Daoy (cell line): ENCODE measurements around the gene CD276. TPM values are rescaled to one million over a fixed set of nuclear protein-coding genes. Genes with fewer than 3 reads are reported as not detected.

Experiments used
- DNase-seq: peaks from one replicate; pipeline ENCODE4 v3.0.0-alpha.2; 2015; ENCODE audit warnings: low read depth
- total RNA-seq: library from RNA; depleted of rRNA; stranded (reverse); fragments of >200 nt; shearing (Covaris generic); gene quantifications from 2 replicates; pipeline ENCODE4 v1.2.3, GENCODE V29; 2014; rRNA removed

CD276 gene
- total RNA-seq = 24.6 and 24.7 TPM in 2 replicates

DNA sequence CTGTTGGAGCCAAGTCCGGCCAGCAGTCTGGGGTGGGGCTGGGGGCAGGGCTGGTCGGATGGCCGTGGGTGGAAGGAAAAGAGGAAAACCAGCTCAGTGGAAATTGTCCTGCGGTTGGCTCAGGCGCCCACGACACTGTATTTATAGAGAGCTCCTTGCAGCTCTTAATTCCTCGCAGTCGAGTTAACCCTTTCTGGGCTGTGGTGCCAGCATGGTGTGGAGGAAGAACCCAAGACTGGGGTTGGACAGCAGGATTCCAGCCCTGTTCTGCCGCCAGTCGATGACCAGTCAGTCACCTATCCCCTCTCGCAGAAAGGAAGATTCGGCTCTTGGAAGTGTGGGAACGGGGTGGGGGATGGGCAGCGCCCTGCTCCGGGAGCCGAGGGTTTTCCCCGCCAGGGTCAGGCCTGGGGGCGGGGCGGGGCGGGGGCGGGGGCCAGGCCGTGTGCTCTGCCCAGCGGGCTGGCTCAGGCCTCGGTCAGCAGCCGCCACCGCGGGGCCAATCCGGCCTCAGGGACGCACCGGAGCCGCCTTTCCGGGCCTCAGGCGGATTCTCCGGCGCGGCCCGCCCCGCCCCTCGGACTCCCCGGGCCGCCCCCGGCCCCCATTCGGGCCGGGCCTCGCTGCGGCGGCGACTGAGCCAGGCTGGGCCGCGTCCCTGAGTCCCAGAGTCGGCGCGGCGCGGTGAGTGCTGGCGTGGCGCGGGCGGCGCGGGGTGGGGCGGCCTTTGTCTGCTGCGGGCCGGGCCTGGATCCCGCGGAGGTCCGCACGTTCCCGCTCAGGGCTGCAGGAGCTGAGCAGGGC, at the start of gene CD276:
CD276 (plus strand) TSS at position 607 of the 804 bp plus-strand sequence. CDS start 15,257 bp downstream, outside the sequence.
- peak; percentile 71 for DNase-seq

DNA sequence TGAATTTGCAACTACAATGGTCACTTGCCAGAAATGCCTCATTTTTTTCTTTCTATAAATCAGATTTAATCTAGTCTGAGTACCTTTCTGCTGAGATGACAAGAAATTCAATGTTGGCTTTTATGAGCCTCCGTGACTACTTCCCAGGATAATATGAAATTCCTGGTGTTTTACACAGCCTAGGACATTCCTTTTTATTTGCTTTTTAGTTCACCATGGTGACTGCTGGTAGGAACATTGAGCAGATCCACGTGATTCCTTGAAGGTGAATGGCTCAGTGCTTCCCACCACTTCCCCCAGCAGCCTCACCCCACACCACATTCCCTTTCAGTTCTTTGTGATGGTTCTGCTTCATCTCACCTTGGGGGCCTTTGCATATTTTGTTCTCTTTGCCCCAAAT, 46.7 kb upstream of the CD276 start:
- DNase-seq = peak; percentile 26

DNA sequence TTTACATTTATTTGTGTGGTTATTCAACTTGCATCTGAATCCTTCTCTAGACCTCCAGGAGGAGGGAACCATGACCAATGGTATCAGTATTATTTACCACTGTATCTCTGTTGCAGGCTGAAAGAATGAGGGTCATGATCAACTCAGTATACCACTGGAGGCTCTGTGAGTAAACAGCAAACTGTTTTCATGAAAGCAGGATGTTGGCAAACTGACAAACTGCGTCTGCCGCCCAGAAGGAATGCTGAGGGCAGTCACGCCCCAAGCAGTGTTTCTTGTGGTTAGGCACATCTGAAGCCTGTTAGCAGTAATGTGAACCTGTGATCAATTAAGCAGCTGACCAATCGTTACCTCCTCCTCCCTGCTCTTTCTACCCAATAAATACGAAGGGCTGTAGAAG, 44.7 kb upstream of the CD276 start:
- DNase-seq = peak; percentile 4

DNA sequence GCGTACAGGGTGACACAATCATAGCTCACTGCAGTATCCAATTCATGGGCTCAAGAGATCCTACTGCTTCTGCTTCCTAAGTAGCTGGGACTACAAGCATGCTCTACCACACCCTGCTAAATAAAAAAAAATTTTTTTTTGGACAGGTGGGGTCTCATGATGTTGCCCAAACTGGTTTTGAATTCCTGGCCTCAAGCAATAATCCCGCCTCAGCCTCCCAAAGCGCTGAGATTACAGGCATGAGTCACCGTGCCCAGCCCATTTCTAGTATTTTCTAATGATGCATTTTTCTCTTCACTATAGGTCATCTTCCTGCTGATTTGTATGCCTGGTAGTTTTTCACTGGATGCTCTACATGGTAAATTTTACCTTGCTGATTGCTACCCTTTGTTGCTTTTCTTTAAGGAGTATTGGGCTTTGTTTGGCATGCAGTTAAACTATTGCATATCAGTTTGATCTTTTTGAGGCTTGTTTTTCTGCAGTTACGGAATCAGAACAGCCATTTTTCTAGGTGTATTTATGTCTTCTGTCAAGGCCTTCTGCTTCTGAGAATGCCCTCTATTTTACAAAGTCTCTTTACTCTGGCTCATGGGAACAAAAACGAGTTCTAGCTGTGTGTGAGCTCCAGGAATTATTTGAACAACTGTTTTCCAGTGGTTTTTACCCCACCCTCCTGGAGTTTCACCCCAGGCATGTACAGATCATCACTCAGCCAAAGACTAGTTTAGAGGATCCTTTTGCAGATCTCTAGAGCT, 36.7 kb upstream of the CD276 start:
- peak; percentile 39 for DNase-seq

DNA sequence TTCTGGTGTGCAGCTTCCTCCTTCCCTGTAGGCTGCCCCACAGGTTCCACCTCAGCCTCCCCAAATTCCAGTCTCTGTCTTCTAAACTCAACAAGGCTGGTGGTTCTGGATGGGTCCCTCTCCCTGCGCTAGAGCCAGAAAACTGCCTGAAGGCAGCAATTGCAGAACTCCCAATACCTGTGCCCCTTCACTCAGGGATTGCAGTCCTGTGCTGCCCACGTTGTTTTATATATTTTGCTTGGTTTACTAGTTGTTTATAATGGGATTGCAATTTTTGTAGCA, 36.2 kb upstream of the CD276 start:
- DNase-seq = no peak

DNA sequence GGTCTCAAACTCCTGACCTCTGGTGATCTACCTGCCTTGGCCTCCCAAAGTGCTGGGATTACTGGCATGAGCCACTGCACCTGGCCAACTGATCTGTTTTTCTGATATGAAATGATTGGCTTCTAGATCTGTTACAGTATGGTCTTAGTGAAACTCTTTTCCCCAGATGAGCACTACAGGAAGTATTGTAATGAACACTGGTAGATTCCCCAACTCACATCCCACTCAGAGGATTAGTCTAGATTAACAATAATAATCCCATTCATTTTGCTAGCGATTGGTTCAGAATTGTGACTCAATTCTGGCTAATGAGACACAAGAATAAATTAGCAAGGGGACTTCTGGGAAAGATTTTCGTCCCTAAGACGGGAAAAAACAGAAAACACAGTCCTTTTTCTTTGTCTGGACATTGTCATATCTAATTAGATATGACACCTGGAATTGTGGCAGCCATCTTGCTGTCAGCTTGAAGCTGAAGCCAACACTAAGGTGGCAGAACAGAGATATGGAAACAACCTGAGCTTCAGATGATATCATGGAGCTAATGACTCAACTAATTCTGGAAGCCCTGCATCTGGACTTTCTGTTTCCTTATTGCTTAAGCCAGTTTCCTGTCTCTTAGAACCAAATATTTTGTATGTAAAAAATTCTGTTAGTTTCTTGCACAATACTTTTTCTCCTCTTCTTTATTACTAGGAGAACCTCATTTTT, 33.6 kb upstream of the CD276 start:
- no peak for DNase-seq

DNA sequence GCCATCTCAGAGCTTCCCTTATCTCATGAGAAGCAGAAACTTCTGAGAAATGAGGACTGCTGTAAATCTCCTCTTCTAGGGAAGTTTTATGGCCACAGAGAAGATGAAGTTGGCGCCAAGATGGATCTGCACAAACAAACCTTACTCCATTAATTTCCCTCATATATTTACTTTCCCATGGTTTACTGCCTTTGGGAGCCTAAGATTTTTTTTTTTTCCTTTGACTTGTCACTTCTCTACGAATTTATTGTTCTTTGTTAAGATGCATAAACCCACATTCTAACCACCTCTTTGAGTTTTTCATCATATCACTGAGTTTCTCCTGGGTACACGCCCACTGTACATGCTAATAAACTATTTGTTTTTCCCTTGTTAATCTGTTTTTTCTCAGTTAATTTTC, 29.5 kb upstream of the CD276 start:
- DNase-seq = no peak

DNA sequence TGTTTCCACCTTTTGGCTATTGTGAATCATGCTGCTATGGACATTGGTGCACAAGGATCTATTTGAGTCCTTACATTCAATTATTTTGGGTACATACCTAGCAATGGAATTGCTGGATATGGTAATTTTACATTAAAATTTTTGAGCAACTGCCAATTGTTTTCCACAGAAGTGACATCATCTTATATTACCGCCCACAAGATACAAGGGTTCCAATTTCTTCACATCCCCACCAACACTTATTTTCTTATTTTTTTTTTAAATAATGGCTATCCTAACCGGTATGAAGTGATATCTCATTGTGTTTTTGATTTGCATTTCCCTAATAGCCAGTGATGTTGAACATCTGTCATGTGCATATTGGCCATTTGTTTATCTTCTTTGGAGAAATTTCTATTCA, 28.5 kb upstream of the CD276 start:
- no peak for DNase-seq

DNA sequence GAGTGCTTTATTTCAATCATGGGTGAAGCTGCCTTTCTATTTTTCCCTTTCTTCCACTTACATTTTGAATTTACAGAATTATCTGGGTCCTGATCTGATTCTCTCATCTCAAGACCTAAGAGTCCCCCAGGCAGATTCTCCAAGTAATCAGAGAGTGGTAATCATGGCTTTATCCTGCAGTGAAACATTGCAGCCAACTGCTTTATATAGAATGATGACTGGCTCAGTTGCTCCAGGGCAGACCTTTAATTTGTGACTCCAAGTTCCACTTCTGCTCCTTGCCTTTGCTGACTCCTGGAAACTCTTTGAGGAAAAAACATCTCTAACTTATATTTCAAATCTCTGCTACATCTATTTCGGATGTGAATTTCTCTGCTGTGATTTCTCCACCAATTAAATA, 25.5 kb upstream of the CD276 start:
- DNase-seq = no peak

DNA sequence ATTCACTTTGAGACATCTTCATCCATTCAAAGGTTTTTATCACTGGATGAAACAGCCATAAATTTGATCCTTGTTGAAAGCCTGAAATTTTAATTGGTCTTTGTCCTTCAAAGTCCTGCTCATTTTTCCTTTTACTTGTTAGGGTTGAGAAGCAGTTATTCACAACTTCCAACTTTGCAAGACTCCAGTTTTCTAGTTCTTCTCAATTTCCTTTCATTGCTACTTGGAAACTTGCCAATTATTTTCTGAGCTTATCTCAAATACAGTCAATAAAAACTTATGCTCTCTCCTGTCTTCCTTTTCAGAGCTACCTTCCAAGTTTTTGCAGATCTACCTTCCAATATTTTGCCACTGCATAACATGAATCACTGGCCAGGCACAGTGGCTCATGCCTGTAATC, 23.7 kb upstream of the CD276 start:
- DNase-seq = no peak

DNA sequence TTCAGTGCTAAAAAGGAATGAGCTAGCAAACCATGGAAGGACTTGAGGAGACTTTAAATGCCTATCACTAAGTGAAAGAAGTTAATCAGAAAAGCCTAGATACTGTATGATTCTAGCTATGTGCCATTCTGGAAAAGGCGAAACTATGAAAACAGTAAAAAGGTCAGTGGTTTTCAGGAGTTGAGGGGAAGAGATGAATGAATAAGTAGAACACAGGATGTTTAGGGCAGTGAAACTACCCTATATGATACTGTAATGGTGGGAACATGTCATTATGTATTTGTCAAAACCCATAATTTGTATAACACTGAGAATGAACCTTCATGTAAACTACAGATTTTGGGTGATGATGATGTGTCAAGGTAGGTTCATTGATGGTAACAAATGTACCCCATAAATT, 9.6 kb upstream of the CD276 start:
- no peak for DNase-seq

DNA sequence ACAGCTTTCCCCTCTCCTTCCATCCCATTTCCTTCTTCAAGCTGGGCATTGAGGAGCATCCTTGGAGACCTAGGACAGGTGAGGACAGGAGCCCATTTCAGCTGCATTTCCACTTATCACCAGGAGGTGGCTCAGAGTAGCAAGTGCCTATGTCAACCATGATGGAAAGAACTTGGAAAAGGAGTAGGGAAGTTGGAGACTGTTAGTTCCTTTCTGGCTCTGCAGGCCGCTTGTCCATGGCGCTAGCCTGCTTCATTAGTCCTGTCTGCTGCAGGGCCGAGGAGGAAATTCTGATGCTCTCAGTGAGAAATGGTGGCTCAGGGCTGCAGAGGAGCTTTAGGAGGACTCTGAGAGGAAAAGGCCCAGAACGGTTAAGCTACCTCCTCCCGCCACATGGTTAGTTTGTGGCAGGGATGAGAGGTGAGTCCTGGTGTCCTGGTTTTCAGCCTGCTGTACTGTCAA, 7.0 kb upstream of the CD276 start:
- DNase-seq = peak; percentile 57

DNA sequence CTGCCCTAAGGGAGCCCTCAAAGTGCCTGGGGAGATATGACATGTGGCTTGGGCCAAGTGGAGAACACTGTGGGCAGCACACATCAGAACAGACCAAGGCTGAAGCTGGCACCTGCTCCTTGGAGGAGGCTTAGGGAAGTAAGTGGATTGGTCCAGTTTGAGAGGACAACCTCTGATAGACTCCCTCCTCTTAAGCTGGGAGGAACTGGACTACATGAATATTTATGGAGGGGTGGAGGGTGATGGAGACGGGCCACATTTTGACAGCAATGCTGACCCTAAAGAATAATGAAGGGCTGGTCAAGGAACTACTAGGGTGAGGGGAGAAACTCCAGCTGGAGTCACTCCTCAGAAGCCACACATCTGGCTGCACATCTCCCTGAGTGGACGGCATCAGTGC, 6.5 kb upstream of the CD276 start:
- no peak for DNase-seq

DNA sequence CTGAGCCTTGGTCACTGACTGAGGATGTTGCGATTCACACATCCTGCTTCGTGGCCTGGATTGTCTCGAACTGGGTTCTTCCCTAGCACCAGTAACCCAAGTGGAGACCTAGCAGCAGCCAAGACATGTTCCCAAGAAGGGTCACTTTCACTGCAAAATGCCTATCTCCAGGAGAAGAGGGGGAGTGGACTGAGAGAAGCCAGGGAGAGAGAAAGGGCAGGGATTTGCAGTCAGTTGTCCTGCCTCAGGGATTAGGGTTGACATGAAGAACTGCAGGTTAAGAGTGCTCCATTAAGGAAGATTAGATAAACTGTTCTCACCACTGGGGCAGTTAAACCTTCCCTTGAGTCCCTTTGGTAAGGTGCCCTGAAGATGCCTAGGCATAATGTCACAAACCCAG, 5.7 kb upstream of the CD276 start:
- DNase-seq = no peak

DNA sequence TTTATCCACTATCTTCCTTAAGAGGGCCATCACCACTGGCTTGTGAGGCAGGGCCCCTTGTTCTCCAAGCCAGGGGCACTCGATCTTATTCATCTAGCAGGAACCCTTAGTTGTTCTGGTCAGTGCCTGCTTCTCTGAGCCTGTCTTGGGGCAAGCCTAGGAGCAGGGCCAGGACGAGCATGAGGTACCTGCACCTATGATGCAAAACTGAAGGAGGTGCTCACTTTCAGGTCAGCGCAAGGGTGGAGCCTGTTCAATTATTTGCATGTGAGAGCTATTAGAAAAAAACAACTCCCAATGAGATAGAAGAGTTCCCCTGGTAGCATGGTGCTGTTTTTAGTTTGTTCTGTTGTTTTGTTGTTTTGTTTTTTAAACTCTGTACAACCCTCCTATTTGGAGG, 5.0 kb upstream of the CD276 start:
- DNase-seq = no peak

DNA sequence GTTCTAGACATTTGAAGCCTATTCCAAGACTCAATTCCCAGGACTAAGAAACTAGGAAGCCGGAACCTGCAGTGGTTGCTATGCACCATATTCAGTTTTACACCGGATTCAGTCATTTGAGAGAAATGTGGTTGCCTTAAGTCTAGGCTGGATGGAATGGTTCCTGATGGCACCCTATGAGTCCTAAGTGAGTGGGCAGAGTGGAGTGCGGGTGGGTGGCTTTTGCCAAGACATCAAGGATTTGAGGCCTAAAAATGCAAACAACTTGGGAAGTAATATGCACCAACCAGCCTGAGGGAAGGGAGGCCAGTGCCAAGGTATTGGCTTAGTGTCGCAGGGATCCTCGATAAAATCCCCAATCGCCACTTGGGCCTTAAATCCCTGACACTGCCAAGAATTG, 4.2 kb upstream of the CD276 start:
- no peak for DNase-seq

DNA sequence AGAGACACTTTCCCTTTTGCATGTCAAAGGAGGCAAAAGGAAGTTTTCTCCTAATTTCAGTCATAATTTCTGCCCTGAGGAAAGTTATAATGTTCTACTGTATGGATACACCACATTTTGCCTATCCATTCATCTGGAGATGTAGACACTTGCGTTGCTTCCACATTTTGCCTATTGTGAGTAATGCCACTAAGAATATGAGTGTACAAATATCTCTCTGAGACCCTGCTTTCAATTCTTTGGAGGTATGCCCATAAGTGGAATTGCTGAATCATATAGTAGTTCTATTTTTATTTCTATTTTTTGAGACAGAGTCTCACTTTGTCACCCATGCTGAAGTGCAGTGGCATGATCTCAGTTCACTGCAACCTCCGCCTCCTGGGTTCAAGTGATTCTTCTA, 3.6 kb upstream of the CD276 start:
- DNase-seq = no peak

DNA sequence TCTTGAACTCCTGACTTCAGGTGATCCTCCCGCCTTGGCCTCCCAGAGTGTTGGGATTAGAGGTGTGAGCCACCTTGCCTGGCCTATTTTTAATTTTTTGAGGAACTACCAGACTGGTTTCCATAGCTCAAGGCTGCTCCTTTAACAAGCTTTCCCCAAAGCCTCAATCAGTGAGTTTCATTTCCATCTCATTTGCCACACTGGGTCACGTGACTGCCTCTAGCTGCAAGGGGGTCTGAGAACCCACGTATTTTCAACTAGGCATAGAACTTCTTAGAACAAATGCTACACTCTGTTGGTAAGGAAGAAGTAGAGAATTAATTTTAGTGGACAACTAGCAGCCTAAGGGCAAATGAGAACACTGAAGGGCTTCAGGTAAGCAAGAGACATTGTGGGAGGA, 3.1 kb upstream of the CD276 start:
- no peak for DNase-seq

DNA sequence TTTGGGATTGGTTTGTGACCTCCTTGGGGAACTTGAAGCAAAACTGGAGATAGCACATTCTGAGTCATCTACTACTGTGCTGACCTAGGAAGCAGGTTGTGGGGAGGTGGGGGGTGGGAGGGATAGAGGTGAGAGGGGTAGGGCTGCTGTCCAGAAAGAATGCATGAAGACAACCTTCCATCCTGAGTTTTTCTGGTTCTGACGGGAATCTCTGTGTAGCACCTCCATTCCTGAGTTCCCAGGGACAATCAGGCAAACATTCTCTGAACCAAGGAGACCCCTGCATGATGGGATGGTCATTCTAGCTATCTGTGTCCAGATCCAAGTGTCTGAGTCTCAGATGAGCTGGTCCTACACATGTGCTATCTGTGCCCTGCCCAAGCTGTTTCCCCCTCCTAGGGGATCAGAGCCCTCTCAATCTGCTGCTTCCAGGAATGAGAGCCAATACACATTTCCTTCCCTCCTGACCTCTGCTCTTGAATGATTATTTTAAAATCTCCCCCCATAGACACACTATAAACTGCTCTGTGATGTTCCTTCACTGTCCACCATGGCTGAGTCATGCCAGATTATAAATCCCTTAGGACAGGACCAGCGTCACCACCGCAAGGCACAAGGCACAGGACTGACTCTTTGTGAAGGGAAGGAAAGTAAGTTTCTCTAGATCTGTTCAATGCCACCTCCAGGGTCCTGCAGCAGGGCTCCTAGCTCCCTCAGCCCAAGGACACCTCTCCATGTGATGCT, 2.2 kb upstream of the CD276 start:
- no peak for DNase-seq

DNA sequence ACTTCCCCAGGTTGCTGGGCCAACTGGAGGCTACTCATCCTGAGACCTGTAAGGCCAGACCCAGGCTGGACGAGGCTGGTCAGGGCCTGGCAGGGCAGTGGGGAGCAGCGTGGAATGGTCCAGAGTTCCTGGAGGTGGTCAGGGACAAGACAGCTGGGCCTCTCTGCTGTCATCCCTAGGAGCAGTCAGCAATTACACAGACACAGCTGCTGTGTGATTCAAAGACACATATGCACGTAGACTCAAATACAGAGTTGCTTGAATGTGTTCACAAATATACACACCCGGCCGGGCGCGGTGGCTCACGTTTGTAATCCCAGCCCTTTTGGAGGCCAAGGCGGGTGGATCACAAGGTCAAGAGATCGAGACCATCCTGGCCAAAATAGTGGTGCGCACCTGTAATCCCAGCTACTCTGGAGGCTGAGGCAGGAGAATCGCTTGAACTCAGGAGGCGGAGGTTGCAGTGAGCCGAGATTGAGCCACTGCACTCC, 1.5 kb upstream of the CD276 start:
- DNase-seq = no peak

DNA sequence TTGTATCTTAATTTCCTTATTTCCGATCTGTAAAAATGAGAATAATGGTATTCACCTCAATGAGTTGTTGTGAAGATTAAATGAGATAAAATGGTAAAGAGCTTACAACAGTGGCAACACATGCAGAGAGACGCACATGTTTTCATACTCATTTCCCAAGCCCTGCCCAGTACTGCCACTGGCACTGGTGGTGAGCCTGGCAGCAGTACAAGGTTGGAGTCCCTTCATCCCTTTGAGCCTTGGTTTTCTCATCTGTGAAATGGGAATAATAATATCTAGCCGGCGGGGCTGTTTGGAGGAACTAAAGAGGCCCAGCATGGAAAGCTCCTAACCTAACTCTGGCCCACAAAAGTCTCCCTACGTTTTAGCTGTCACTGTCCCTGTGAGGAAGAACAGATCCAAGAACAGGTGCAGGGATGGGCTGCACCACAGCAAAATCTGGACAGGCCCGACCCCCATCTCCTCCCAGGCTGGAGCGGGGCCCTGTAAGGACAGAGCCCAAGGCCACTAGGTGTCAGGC, 866 bp upstream of the CD276 start:
- no peak for DNase-seq
